PC-3 (cell line): ENCODE results near the gene TTC21B. TPM values are rescaled to one million over a fixed set of nuclear protein-coding genes. Genes with fewer than 3 reads are reported as not detected.

Source experiments
- ATAC-seq: fragments of 200-7000 bp; cut with Tn5 transposase; 2 replicates; pipeline ENCODE4 v1.9.1; 2020; ENCODE audit warnings: mild to moderate bottlenecking, moderate library complexity
- BruUV-seq: library from RNA; stranded (reverse); fragments of 400-500 nt; replicated peaks from 2 replicates; lab custom pipeline; 2021; lab: Mats Ljungman, UMichigan
- CTCF ChIA-PET: fragments of 300-600 bp; sonication (Branson Sonifier 250); formaldehyde crosslinking; loops from one replicate; lab custom pipeline; 2022; ENCODE audit warnings: antibody characterized with exemption; lab: Charles Lee
- POLR2A ChIA-PET: fragments of 300-600 bp; sonication (Branson Sonifier 250); formaldehyde crosslinking; loops from one replicate; lab custom pipeline; 2022; ENCODE audit warnings: antibody characterized with exemption; ENCODE audit not compliant: unreplicated experiment; lab: Charles Lee
- DNase-seq: peaks from one replicate; pipeline ENCODE4 v3.0.0-alpha.2; 2015
- H2AFZ ChIP-seq: fragments of 300-600 bp; sonication (generic); 2 replicates; pipeline ENCODE4 v1.6.0; 2016; ENCODE audit warnings: antibody characterized with exemption, low read length
- H3F3A ChIP-seq: fragments of 300-600 bp; sonication (generic); one replicate; pipeline ENCODE4 v1.6.0; 2017; ENCODE audit warnings: antibody characterized with exemption, low read length, control low read depth, mild to moderate bottlenecking; ENCODE audit not compliant: unreplicated experiment
- H3K27ac ChIP-seq: fragments of 300-600 bp; sonication (generic); 2 replicates; pipeline ENCODE4 v1.5.1; 2016; ENCODE audit warnings: mild to moderate bottlenecking, low read length
- H3K27me3 ChIP-seq: fragments of 300-600 bp; sonication (generic); 2 replicates; pipeline ENCODE4 v1.6.1; 2016; ENCODE audit warnings: low read length, mixed read lengths
- H3K36me3 ChIP-seq: fragments of 300-600 bp; sonication (generic); 2 replicates; pipeline ENCODE4 v1.6.1; 2016; ENCODE audit warnings: low read depth, mixed run types, low read length, mixed read lengths
- H3K4me1 ChIP-seq: fragments of 300-600 bp; sonication (generic); 2 replicates; pipeline ENCODE4 v1.5.1; 2016; ENCODE audit warnings: low read length; ENCODE audit not compliant: insufficient read depth
- H3K4me2 ChIP-seq: fragments of 300-600 bp; sonication (generic); 2 replicates; pipeline ENCODE4 v1.6.0; 2016; ENCODE audit warnings: low read length
- H3K4me3 ChIP-seq: fragments of 300-600 bp; sonication (generic); 2 replicates; pipeline ENCODE4 v1.5.1; 2016; ENCODE audit warnings: mild to moderate bottlenecking, low read length, mixed read lengths
- H3K79me2 ChIP-seq: fragments of 300-600 bp; sonication (generic); 2 replicates; pipeline ENCODE4 v1.6.1; 2017; ENCODE audit warnings: low read length, mixed read lengths
- H3K9ac ChIP-seq: fragments of 300-600 bp; sonication (generic); 2 replicates; pipeline ENCODE4 v1.6.0; 2016; ENCODE audit warnings: mild to moderate bottlenecking, low read length
- H3K9me2 ChIP-seq: fragments of 300-600 bp; sonication (generic); replicated peaks from 2 replicates; pipeline ENCODE4 v1.6.1; 2016; ENCODE audit warnings: mixed run types, low read length, mixed read lengths
- H3K9me3 ChIP-seq: fragments of 300-600 bp; sonication (generic); 2 replicates; pipeline ENCODE4 v1.6.1; 2016; ENCODE audit warnings: low read length, mixed read lengths
- H4K20me1 ChIP-seq: fragments of 300-600 bp; sonication (generic); 2 replicates; pipeline ENCODE4 v1.6.1; 2016; ENCODE audit warnings: low read length, mixed read lengths
- CTCF ChIP-seq: fragments of 300-600 bp; sonication (generic); conservative IDR thresholded peaks from 2 replicates; pipeline ENCODE4 v1.5.1; 2017; ENCODE audit warnings: antibody characterized with exemption, low read depth, mild to moderate bottlenecking, low read length
- EZH2 ChIP-seq: fragments of 300-600 bp; sonication (generic); IDR thresholded peaks from one replicate; pipeline ENCODE4 v1.6.1; 2017; ENCODE audit warnings: antibody characterized with exemption, mild to moderate bottlenecking, low read length; ENCODE audit not compliant: unreplicated experiment
- EZH2phosphoT487 ChIP-seq: fragments of 300-600 bp; sonication (generic); IDR thresholded peaks from 2 replicates; pipeline ENCODE4 v1.6.1; 2018; ENCODE audit warnings: mild to moderate bottlenecking, antibody characterized with exemption, low read length, borderline replicate concordance
- intact Hi-C: fragments of 100-400 bp; cut with micrococcal nuclease; formaldehyde crosslinking; loops from 2 replicates; pipeline ENCODE4 v1.9.0; 2023
- total RNA-seq: library from RNA; depleted of rRNA; stranded (reverse); fragments of >200 nt; gene quantifications from 2 replicates; pipeline ENCODE4 v1.2.3, GENCODE V29; 2014

TTC21B gene
- total RNA-seq, 1 experiment from 2014 or later, result 35.5 TPM

GRCh38 chr2:165911231-165911630 lies 42.3 kb downstream of the TTC21B start:
- Histone ChIP-seq H3K27ac (no peak overlapping the region), H3K9ac (no peak overlapping the region), H3K79me2 (no peaks in the 10 kb centered on the region), H3K4me1 (peaks cover 10% of the 10 kb centered on the region), H3K9me2 (no peaks in the 10 kb centered on the region), H3K4me2 (no peak overlapping the region), H3K36me3 (peaks cover 13% of the 10 kb centered on the region; the same call in 1 of the 2 replicates), H3K4me3 (no peak overlapping the region), H3K9me3 (no peaks in the 10 kb centered on the region), H2AFZ (no peak overlapping the region), H4K20me1 (no peaks in the 10 kb centered on the region), H3K27me3 (no peaks in the 10 kb centered on the region), H3F3A (no peaks in the 10 kb centered on the region)
- intact Hi-C loops, result no loop called here
- no TSS peak for BruUV-seq
- DNase-seq (no peak), ATAC-seq (no peak)
- TF ChIP-seq CTCF, result no peak
- no peak for TF ChIP-seq EZH2phosphoT487
- TF ChIP-seq EZH2, result no peak
- POLR2A ChIA-PET, result no interaction called here
- CTCF ChIA-PET, result no interaction called here

GRCh38 chr2:165909466-165909865 lies 44.1 kb downstream of the TTC21B start:
- intact Hi-C loops, result no loop called here
- no peak overlapping the region for H3K4me2 ChIP-seq

More at GRCh38 chr2:165909466-165909865, 44.1 kb downstream of the TTC21B start:
- Histone ChIP-seq H3K27me3 (no peaks in the 10 kb centered on the region), H3K79me2 (no peaks in the 10 kb centered on the region), H3K9ac (no peak overlapping the region), H3K4me3 (no peak overlapping the region), H3F3A (no peaks in the 10 kb centered on the region), H3K27ac (no peak overlapping the region), H4K20me1 (no peaks in the 10 kb centered on the region), H3K9me3 (no peaks in the 10 kb centered on the region), H2AFZ (no peak overlapping the region), H3K36me3 (peaks cover 13% of the 10 kb centered on the region; the same call in 1 of the 2 replicates), H3K4me1 (peaks cover 10% of the 10 kb centered on the region), H3K9me2 (no peaks in the 10 kb centered on the region)
- ATAC-seq, result peak; percentile 98
- no TSS peak for BruUV-seq
- TF ChIP-seq EZH2, result no peak
- TF ChIP-seq EZH2phosphoT487, result no peak
- TF ChIP-seq CTCF, result no peak
- ChIA-PET CTCF (no interaction called here), POLR2A (no interaction called here)
- peak; percentile 56 for DNase-seq
